KOPT-K1 (cell line): Measurements from ENCODE around the gene CMTM4.
"Not testable (repeated sequence)": the region's sequence is repeated elsewhere in the genome, so short reads cannot be mapped to it uniquely, and the experiment has no call there.

Source experiments
- H3K27ac ChIP-seq: fragments of 200-600 bp; sonication (generic); 2 replicates; pipeline ENCODE4 v1.5.1; 2016; ENCODE audit warnings: antibody characterized with exemption, mild to moderate bottlenecking, low read depth, low read length; ENCODE audit not compliant: poor library complexity, severe bottlenecking
- H3K36me3 ChIP-seq: fragments of 200-600 bp; sonication (generic); 2 replicates; pipeline ENCODE4 v1.5.1; 2017; ENCODE audit warnings: antibody characterized with exemption, mild to moderate bottlenecking, low read length, moderate library complexity; ENCODE audit not compliant: insufficient read depth
- H3K9me3 ChIP-seq: fragments of 200-600 bp; sonication (generic); 2 replicates; pipeline ENCODE4 v1.5.1; 2017; ENCODE audit warnings: antibody characterized with exemption, low read length, mild to moderate bottlenecking; ENCODE audit not compliant: insufficient read depth, poor library complexity, severe bottlenecking

CMTM4 gene

GRCh38 chr16:66667944-66668343, 28.6 kb downstream of the CMTM4 start:
- H3K9me3 ChIP-seq = no peaks in the 10 kb centered on the region
- H3K27ac ChIP-seq = no peak overlapping the region

DNA sequence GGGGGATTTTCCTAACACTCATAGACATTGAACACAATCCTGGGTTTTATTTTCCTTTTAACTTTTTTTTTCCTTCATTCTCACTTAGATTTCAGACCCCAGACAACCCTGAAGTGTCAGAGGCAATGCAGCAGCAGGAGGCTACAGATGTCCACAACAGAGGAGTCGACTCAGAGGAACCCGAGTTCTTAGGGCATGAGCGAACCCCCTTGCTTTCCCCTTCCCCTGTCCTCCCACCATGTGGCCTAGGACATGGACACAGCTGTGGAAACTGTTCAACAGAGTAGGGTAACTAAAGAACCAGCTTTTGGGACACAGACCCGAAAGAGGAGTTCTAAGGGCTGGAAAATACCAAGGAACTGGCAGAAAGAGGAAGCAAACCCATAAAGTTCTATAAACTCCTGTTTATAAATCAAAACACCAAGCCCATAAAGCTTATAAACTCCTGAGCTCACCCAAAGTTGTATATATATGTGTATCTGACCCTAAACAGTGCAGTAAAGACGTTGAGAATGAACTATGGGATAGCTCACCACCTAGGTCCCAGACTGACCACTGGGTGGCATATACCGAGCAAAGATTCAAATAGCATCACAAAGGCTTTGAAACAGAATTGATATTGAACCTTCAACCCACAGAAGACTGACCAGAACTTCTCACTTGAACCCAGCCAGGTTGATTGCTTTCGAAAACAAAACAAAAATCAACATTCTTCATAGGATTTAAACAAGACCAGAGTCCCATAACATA, 33.9 kb downstream of the CMTM4 start:
- Histone ChIP-seq H3K36me3 (no peaks in the 10 kb centered on the region), H3K9me3 (no peaks in the 10 kb centered on the region), H3K27ac (no peak overlapping the region)

More at GRCh38 chr16:66667944-66668343, 28.6 kb downstream of the CMTM4 start:
- no peaks in the 10 kb centered on the region for H3K36me3 ChIP-seq

DNA sequence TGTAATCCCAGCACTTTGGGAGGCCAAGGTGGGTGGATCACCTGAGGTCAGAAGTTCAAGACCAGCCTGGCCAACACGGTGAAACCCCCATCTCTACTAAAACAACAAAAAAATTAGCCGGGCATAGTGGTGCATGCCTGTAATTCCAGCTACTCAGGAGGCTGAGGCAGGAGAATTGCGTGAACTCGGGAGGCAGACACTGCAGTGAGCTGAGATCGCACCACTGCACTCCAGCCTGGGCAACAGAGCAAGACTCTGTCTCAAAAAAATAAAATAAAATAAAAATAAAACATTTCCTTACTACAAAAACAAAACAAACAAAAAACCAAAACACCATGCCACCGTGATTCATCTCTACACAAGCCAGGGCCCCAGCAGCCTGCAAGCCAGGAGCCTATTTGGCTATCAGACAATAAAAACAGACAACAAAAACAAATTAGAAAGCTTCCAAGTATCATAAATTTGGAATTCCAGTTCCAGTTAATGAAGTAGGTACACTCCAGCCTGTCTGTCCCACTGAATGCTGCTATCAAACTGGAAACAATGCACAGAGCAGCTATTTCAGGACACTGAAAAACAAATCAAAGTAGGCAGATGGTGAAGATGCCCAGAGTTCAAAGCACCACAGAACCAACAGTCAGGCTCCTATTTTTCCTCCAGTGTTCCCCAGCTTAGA, 34.7 kb downstream of the CMTM4 start:
- H3K27ac ChIP-seq, H3K9me3 ChIP-seq, H3K36me3 ChIP-seq: not testable (repeated sequence)

DNA sequence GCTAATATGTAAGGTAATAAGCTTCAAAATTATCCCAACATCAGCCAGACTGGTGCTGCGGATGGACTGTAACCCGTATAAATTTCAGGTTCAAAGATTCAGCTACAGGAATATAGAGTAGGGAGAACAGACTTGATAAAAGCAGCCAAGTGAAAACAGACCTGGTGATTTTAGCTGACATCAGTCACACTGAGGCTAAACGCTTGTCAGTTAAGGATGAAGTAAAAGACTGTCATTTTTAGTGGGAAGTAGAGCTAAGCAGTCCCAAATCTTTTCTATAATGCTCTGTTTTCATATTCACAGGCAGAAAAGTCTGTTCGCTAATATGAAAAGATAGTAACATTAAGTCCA, 35.4 kb downstream of the CMTM4 start:
- no peak overlapping the region for H3K27ac ChIP-seq
- no peaks in the 10 kb centered on the region for H3K9me3 ChIP-seq
- H3K36me3 ChIP-seq = no peaks in the 10 kb centered on the region

GRCh38 chr16:66660422-66661209, 35.9 kb downstream of the CMTM4 start:
- Histone ChIP-seq H3K9me3 (no peaks in the 10 kb centered on the region), H3K27ac (no peak overlapping the region), H3K36me3 (no peaks in the 10 kb centered on the region)

- H3K9me3 ChIP-seq = no peaks in the 10 kb centered on the region
- H3K27ac ChIP-seq = no peak overlapping the region
- H3K36me3 ChIP-seq = no peaks in the 10 kb centered on the region
These were observed 37.7 kb downstream of the CMTM4 start for GRCh38 chr16:66658860-66659190.

DNA sequence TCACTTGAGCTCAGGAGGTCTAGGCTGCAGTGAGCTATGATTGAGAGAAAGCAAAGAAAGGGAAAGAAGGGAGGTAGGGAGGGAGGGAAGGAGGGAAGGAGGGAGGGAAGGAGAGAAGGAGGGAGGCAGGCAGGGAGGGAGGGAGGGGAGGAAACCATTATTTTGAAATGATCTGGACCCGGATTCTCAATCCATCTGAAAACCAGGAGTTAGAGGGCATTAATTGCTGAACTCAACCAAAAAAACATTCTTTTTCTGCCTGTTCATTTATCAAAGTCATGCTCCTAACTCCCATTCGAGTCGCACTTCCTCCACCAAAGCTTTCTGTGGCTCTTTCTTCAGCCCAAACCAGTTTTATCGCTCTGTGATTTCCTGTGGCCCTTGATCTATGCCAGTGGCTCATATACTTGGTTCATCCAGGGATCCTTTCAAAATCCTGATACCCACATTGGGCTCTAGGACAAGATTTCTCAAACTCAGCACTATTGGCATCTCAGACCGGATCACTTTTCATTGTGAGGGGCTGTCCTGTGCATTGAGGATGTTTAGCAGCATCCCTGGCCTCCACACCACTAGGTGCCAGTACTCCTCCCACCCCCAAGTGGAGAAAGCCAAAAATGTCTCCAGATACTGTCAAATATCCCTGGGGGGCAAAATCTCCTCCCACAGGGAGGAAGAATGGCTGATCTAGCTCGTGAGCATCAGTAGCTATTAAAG, 38.2 kb downstream of the CMTM4 start:
- H3K27ac ChIP-seq = no peak overlapping the region
- H3K36me3 ChIP-seq = no peaks in the 10 kb centered on the region
- no peaks in the 10 kb centered on the region for H3K9me3 ChIP-seq

GRCh38 chr16:66656547-66656946, 40.0 kb downstream of the CMTM4 start:
- no peaks in the 10 kb centered on the region for H3K36me3 ChIP-seq
- H3K27ac ChIP-seq = no peak overlapping the region
- H3K9me3 ChIP-seq = no peaks in the 10 kb centered on the region

DNA sequence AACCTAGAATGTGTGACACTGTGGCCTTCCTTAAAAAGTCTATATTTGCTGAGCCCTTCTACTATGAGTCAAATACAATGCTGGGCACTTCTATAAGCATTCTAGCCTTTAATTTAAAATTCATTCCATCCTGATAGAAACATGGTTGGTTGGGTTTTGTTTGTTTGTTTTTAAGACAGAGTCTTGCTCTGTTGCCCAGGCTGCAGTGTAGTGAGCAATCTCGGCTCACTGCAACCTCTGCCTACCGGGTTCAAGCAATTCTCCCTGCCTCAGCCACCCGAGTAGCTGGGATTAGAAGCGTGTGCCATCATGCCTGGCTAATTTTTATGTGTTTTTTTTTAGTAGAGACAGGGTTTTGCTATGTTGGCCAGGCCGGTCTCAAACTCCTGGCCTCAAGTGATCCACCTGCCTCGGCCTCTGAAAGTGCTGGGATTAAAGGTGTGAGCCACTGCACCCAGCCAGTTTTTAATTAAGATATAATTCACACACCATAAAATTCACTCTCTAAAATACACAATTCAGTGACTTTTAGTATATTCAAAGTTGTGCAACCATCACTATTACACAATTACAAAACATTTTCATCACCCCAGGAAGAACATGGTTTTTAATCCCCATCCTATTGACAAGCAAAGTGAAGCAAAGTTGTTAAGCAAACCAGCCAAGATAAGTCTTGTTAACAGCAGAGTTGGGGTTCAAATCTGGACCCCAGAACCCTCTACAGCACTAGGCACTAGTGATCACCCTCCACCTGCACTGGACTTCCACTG, 42.8 kb downstream of the CMTM4 start:
- Histone ChIP-seq H3K36me3 (no peaks in the 10 kb centered on the region), H3K9me3 (no peaks in the 10 kb centered on the region), H3K27ac (no peak overlapping the region)

DNA sequence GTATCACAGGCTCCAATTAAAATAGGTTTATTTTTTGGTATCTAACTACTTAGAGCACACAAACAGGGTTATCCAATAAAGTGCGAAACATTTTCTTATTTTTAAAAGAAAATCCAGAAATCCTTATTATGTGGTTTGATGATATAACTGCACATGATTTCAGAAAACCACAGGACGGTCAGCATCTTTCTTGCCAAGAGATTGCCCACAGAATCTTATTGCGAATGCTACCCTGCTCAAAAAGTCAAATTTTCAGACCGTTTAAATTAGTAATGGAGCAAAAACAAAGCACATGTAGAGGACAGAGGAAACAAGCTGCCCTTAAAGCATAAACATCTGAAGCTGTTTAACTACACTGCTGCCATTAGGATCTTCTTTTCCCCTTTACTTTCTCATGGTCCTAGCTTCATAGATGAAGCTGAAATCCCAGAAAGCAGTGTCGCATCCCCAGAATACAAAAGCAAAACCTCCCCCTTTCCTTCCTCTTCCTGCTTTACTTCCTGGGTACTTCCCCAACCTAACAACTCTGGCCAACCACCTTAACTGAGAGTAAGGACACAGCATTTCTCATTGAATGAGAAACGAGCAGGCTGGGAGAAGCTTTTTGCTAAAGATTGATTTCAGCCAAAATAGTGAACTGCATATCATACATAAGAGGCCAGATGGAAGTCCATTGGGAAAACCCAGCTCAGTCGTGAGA, 43.7 kb downstream of the CMTM4 start:
- no peaks in the 10 kb centered on the region for H3K36me3 ChIP-seq
- H3K27ac ChIP-seq = no peak overlapping the region
- no peaks in the 10 kb centered on the region for H3K9me3 ChIP-seq

DNA sequence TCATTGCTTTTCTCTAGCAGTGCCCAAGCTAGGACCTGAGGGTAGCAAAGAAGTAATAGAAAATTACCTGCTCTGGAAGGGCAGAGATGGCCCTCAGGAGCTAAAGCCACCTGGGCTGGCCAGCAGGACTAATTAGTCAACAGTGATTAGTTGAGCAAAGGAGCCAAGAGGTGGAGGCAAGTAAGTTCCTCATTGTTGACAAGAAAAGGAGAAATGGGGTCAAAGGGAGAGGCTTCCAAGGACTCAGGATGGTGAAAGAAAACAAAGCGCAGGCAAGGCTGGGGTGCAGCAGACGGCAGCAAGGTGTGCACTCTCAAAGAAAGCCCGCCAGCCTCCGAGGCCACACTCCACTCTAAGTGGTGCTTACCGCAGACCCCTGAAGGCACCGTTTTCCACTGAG, 44.6 kb downstream of the CMTM4 start:
- no peak overlapping the region for H3K27ac ChIP-seq
- no peaks in the 10 kb centered on the region for H3K36me3 ChIP-seq
- H3K9me3 ChIP-seq = no peaks in the 10 kb centered on the region

DNA sequence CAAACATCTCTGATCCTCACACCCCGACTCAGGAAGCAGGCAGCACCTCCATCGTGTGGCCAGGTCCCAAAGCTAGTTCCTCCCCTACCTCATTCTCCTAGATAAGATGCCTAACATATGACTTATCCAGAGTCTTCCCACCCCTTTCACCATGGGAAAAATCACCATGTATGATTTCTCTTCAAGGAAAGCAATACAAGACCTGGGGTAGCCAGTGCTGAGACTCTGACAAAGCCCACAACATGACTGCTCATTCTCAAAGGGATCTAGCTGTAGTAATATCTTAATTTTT, 45.1 kb downstream of the CMTM4 start:
- no peaks in the 10 kb centered on the region for H3K9me3 ChIP-seq
- no peak overlapping the region for H3K27ac ChIP-seq
- no peaks in the 10 kb centered on the region for H3K36me3 ChIP-seq

DNA sequence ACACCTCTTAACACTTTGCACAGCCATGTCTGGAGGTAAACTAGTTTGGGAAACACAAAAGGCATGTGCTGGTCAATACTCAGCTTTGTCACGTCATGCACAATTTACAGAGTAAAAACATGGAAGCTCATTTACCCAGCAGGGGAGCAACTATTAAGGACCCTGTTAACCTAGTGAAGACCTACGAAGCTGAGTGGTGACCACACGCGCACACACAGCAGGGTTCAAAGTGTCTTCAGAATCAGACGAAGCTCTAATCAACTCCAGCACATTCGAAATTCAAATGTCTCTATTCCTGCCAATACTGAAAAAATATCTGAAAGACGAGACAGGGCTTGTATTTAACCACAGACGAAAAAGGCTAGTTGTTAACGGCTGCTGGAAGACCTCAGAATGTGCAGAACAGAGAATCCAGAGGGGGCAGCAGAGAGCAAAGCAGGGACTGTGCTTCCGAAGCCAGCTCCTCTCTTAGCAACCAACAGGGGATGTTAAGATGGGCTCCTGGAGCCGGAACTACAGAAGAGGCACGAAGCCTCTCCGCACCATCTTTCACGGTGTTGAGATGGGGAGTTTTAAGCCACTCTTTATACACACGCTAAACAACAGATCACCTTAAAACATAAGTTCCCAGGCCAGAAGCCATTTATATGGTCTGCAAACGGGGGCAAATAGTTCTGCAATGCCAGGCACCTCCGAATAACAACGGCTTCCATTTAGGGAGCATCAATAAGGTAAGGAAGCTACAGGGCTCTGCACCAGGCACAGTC, 45.7 kb downstream of the CMTM4 start:
- Histone ChIP-seq H3K9me3 (no peaks in the 10 kb centered on the region), H3K27ac (no peak overlapping the region), H3K36me3 (no peaks in the 10 kb centered on the region)
